ENCODE data around the gene ROPN1L. TPM values are rescaled to one million over a fixed set of nuclear protein-coding genes. Genes with fewer than 3 reads are reported as not detected.

Gene ROPN1L
- total RNA-seq, 1 donor from 2014 or later, result 4.7 TPM

GRCh38 chr5:10427201-10427600, 14.5 kb upstream of the ROPN1L start:
- intact Hi-C loops (cut with micrococcal nuclease), result no loop called here

- intact Hi-C loops (cut with micrococcal nuclease), result no loop called here
Measured at GRCh38 chr5:10427978-10428377, 13.7 kb upstream of the ROPN1L start.

- intact Hi-C loops (cut with micrococcal nuclease), result no loop called here
Measured at GRCh38 chr5:10431415-10431814, 10.3 kb upstream of the ROPN1L start.

- intact Hi-C loops (cut with micrococcal nuclease), result no loop called here
Measured at GRCh38 chr5:10432059-10433008, 9.3 kb upstream of the ROPN1L start.

GRCh38 chr5:10434392-10434791, 7.3 kb upstream of the ROPN1L start:
- intact Hi-C loops (cut with micrococcal nuclease), result no loop called here

GRCh38 chr5:10438301-10438700, 3.4 kb upstream of the ROPN1L start:
- intact Hi-C loops (cut with micrococcal nuclease), result no loop called here

GRCh38 chr5:10439692-10440091, 2.0 kb upstream of the ROPN1L start:
- intact Hi-C loops (cut with micrococcal nuclease), result loop anchor here (2.0 kb wide), 2 partner anchors 85 to 125 kb away; partner anchors contain the start of gene ANKRD33B

- intact Hi-C loops (cut with micrococcal nuclease), result loop anchor here (2.0 kb wide), 2 partner anchors 86 to 124 kb away; partner anchors contain the start of gene ANKRD33B
Measured at GRCh38 chr5:10440367-10440990, 1.2 kb upstream of the ROPN1L start.

- intact Hi-C loops (cut with micrococcal nuclease), result loop anchor here (1.0 to 2.0 kb wide), 4 partner anchors 87 to 319 kb away; partner anchors contain the start of genes ANKRD33B, CCT5 and DAP
Measured at GRCh38 chr5:10441992-10442435, 335 bp downstream of the ROPN1L start.

GRCh38 chr5:10442576-10442975, 897 bp downstream of the ROPN1L start:
- intact Hi-C loops (cut with micrococcal nuclease), result no loop called here

- intact Hi-C loops (cut with micrococcal nuclease), result no loop called here
Measured at GRCh38 chr5:10445352-10445751, 3.7 kb downstream of the ROPN1L start.

GRCh38 chr5:10446490-10446889, 4.8 kb downstream of the ROPN1L start:
- intact Hi-C loops (cut with micrococcal nuclease), result no loop called here

- intact Hi-C loops (cut with micrococcal nuclease), result no loop called here
Measured at GRCh38 chr5:10447041-10447440, 5.4 kb downstream of the ROPN1L start.

GRCh38 chr5:10448754-10449360, 7.2 kb downstream of the ROPN1L start:
- intact Hi-C loops (cut with micrococcal nuclease), result no loop called here

- intact Hi-C loops (cut with micrococcal nuclease), result no loop called here
Measured at GRCh38 chr5:10451137-10451824, 9.6 kb downstream of the ROPN1L start.

- intact Hi-C loops (cut with micrococcal nuclease), result loop anchor here (1.0 to 2.0 kb wide), 2 partner anchors 175 to 236 kb away; no protein-coding TSS in a partner anchor
Measured at GRCh38 chr5:10452768-10453331, 11.2 kb downstream of the ROPN1L start.

GRCh38 chr5:10453545-10453944, 11.9 kb downstream of the ROPN1L start:
- intact Hi-C loops (cut with micrococcal nuclease), result loop anchor here (2.0 kb wide), 1 partner anchor 235 kb away; no protein-coding TSS in a partner anchor

- intact Hi-C loops (cut with micrococcal nuclease), result no loop called here
Measured at GRCh38 chr5:10454591-10455276, 13.1 kb downstream of the ROPN1L start.

GRCh38 chr5:10455277-10455670, 13.6 kb downstream of the ROPN1L start:
- intact Hi-C loops (cut with micrococcal nuclease), result no loop called here
